Esophagus (tissue), 2 donors: ENCODE results near the gene OR2L13. TPM values are rescaled to one million over a fixed set of nuclear protein-coding genes. Genes with fewer than 3 reads are reported as not detected.

Experiments
- polyA plus RNA-seq, 2 donors: library from polyadenylated mRNA; stranded (reverse); fragments of 200-250 nt; gene quantifications; one replicate each; pipeline ENCODE4 v1.2.3, GENCODE V29; 2013
- donor health status: healthy with polysubstance abuse.
- donor health status: Bipolar disorder and iron deficiency.

The OR2L13 gene
- polyA plus RNA-seq, 2 donors = not detected

Other genes with a start within 250 kb of the OR2L13 start
- gene TRIM58, start 238.0 kb upstream of the OR2L13 start, polyA plus RNA-seq = under 1 TPM in 1 of 2 donors, not detected in 1; 0.15 TPM
- under 1 TPM in 1 of 2 donors, not detected in 1; 0.12 TPM for gene OR2W3, start 199.6 kb upstream of the OR2L13 start, polyA plus RNA-seq
- not detected for gene OR2T8, start 174.9 kb upstream of the OR2L13 start, polyA plus RNA-seq
- not detected for gene OR2AJ1, start 170.3 kb upstream of the OR2L13 start, polyA plus RNA-seq
- gene OR2L8, start 146.3 kb upstream of the OR2L13 start, polyA plus RNA-seq = not detected
- gene OR2AK2, start 130.0 kb upstream of the OR2L13 start, polyA plus RNA-seq = not detected
- gene OR2L5, start 81.5 kb upstream of the OR2L13 start, polyA plus RNA-seq = not detected
- not detected for gene OR2L2, start 65.1 kb upstream of the OR2L13 start, polyA plus RNA-seq
- not detected for gene OR2L3, start 48.3 kb upstream of the OR2L13 start, polyA plus RNA-seq
- not detected for gene OR2M5, start 50.0 kb downstream of the OR2L13 start, polyA plus RNA-seq
- not detected for gene OR2M2, start 79.6 kb downstream of the OR2L13 start, polyA plus RNA-seq
- gene OR2M3, start 102.1 kb downstream of the OR2L13 start, polyA plus RNA-seq = not detected
- not detected for gene OR2M4, start 136.2 kb downstream of the OR2L13 start, polyA plus RNA-seq
- gene OR2T33, start 182.8 kb downstream of the OR2L13 start, polyA plus RNA-seq = not detected
- not detected for gene OR2T12, start 208.2 kb downstream of the OR2L13 start, polyA plus RNA-seq
- not detected for gene OR2M7, start 229.4 kb downstream of the OR2L13 start, polyA plus RNA-seq